ENCODE results near the gene FGF18.

DNA sequence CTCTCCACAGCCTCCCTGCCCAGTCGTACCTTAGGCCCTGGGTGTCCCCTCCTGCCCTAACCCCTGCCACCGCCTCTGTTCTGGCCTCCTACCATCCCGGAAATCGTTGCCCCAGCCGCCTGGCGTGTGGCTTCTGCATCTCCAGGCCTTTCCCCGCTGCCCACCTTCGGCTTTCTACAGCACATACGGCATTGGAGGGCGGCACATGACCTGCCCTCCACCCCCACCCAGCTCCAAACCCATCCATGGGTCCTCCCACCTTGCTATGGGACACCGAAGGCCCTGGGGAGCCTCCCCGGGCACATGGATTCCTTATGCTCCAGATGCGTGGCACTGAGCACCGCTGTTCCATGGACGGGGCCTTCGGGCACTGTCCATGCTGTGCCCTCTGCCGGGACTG is 32.0 kb downstream of the FGF18 start:
- no peak for TF ChIP-seq EP300 (conservative IDR thresholded peaks at IDR 0.05; ENCODE audit: poor library complexity, severe bottlenecking)
- TF ChIP-seq, protein P1, sequence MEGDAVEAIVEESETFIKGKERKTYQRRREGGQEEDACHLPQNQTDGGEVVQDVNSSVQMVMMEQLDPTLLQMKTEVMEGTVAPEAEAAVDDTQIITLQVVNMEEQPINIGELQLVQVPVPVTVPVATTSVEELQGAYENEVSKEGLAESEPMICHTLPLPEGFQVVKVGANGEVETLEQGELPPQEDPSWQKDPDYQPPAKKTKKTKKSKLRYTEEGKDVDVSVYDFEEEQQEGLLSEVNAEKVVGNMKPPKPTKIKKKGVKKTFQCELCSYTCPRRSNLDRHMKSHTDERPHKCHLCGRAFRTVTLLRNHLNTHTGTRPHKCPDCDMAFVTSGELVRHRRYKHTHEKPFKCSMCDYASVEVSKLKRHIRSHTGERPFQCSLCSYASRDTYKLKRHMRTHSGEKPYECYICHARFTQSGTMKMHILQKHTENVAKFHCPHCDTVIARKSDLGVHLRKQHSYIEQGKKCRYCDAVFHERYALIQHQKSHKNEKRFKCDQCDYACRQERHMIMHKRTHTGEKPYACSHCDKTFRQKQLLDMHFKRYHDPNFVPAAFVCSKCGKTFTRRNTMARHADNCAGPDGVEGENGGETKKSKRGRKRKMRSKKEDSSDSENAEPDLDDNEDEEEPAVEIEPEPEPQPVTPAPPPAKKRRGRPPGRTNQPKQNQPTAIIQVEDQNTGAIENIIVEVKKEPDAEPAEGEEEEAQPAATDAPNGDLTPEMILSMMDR (IDR thresholded peaks at IDR 0.05; ENCODE audit: poor library complexity, severe bottlenecking) = no peak
- TF ChIP-seq, protein P2, sequence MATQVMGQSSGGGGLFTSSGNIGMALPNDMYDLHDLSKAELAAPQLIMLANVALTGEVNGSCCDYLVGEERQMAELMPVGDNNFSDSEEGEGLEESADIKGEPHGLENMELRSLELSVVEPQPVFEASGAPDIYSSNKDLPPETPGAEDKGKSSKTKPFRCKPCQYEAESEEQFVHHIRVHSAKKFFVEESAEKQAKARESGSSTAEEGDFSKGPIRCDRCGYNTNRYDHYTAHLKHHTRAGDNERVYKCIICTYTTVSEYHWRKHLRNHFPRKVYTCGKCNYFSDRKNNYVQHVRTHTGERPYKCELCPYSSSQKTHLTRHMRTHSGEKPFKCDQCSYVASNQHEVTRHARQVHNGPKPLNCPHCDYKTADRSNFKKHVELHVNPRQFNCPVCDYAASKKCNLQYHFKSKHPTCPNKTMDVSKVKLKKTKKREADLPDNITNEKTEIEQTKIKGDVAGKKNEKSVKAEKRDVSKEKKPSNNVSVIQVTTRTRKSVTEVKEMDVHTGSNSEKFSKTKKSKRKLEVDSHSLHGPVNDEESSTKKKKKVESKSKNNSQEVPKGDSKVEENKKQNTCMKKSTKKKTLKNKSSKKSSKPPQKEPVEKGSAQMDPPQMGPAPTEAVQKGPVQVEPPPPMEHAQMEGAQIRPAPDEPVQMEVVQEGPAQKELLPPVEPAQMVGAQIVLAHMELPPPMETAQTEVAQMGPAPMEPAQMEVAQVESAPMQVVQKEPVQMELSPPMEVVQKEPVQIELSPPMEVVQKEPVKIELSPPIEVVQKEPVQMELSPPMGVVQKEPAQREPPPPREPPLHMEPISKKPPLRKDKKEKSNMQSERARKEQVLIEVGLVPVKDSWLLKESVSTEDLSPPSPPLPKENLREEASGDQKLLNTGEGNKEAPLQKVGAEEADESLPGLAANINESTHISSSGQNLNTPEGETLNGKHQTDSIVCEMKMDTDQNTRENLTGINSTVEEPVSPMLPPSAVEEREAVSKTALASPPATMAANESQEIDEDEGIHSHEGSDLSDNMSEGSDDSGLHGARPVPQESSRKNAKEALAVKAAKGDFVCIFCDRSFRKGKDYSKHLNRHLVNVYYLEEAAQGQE (IDR thresholded peaks at IDR 0.05; ENCODE audit: borderline replicate concordance) = no peak
- TF ChIP-seq TAF1 (IDR thresholded peaks at IDR 0.05; ENCODE audit: low read depth) = no peak
- TF ChIP-seq POLR2AphosphoS5 (IDR thresholded peaks at IDR 0.05) = no peak
- no peak for TF ChIP-seq SMC3 (conservative IDR thresholded peaks at IDR 0.05; ENCODE audit: poor library complexity)

All from neural cell (in vitro differentiated cells).